ENCODE data around the gene TPT1.
"Not testable (repeated sequence)": the region's sequence is repeated elsewhere in the genome, so short reads cannot be mapped to it uniquely, and the experiment has no call there.

Gene TPT1

GRCh38 chr13:45341034-45341798, at the start of gene TPT1:
Gene TPT1, minus strand, starts transcription at chr13:45341183. Its CDS starts 114 bp downstream, at chr13:45341069.
- DNase-seq (ENCODE audit: low read depth), result peak; percentile 64

DNA sequence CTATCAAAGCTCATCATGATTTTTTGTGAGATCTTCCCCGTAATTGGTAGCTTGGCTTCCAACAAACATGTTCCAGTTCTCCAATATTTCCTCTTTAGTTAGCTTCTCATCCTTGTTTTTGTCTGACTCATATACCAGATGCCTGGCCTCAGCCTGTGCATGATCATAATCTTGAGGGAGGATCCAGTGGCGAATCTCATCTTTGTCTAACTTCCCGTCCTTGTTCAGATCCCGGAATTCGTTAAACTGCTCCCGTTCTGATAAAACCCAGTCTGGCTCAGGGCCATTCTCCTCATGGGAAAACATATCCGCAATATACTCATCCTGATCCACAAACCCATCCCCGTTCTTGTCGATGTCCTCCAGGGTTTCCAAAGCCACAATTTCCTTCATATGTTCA, 49.4 kb upstream of the TPT1 start:
- DNase-seq (ENCODE audit: low read depth), result not testable (repeated sequence)

DNA sequence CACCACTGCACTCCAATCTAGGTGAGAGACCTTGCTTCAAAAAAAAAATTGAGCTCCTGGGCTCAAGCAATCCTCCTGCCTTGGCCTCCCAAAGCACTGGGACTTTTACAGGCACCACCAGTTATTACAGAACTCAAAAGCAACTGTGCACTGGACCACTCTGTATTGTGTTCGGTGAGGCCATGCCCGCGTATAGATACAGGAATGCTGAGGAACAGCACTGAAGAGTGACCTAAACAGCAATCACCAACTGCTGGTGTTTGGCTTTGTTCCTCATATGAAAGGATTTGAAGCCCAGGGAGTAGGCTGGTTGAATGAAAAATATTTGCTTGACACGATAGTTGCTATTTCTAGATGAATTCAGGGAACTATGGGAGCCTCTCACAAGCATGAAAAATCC, 47.7 kb upstream of the TPT1 start:
- no peak for DNase-seq (ENCODE audit: low read depth)

- not testable (repeated sequence) for DNase-seq (ENCODE audit: low read depth)
These were observed 46.1 kb upstream of the TPT1 start for GRCh38 chr13:45386892-45387575.

DNA sequence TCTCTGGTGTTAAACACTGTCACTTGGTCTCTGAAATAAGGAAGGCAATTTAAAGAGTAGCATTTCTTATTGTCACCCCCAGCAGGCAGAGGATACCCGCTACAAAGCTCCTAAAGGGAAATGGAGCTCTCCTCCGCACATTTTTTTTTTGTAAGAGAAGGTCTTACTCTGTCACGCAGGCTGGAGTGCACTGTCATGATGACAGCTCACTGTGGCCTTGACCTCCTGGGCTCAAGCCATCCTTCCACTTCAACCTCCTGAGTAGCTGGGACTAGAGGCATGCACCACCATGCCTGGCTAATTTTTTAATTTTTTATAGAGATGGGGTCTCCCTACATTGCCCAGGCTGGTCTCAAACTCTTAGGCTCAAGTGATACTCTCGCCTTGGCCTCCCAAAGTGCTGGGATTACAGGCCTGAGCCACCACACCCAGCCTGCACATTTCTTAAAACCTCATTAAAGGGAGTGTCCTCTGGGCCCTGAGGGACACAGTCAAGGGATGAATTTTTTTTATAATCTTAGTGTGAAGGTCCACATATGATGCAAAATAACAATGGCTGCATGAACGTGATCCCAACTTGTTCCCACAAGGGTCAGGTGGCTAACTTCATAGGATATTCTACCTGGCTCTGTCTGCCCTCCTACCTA, 45.0 kb upstream of the TPT1 start:
- no peak for DNase-seq (ENCODE audit: low read depth)

GRCh38 chr13:45385320-45385719, 44.3 kb upstream of the TPT1 start:
- no peak for DNase-seq (ENCODE audit: low read depth)

DNA sequence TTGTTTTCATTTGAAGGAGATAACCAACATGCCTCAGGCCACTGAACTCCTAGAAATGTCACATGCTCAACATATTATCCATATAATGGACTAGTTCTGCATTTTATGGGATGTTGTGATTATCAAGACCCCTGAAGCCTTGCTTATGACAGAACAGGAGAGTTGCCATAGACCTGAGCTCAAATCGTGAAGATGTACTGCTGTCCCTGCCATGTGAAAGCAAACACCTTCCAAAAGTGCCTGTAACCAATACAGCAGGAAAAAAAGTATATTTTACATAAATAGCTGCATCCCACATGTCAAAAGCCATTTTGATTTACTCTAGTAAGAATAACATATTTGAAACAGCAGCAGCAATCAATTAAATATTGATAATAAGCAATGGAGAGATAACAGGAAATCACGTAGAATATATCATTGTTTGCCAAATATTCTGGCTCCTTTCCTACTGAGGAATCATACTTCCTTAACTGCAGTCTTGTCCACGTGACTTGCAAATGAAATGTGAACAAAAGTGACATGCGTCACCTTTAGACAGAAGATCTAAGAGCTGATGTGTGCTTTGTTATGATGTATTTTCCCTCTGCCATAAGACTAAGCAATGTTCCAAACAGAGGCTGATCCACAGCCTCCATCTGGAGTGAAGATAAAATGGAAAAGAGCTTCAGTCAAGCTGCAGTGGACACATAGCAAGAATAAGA, 43.6 kb upstream of the TPT1 start:
- no peak for DNase-seq (ENCODE audit: low read depth)

- DNase-seq (ENCODE audit: low read depth), result not testable (repeated sequence)
These were observed 41.8 kb upstream of the TPT1 start for GRCh38 chr13:45382739-45383138.

DNA sequence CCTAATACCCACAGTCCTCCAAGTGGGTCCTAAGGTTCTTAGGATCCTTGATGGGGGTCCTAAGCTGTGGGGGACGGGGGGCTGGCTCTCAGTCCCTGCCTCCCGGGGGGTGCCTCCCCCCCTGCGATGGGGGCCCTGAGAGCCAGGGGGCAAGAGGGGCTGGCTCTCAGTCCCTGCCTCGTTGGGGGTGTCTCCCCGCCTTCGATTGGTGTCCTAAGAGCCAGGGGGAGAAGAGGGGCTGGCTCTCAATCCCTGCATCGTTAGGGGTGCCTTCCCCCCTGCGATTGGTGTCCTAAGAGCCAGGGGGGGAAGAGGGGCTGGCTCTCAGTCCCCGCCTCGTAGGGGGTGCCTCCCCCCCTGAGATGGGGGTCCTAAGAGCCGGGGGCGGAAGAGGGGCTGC, 40.2 kb upstream of the TPT1 start:
- DNase-seq (ENCODE audit: low read depth), result no peak

GRCh38 chr13:45380708-45381107, 39.7 kb upstream of the TPT1 start:
- DNase-seq (ENCODE audit: low read depth), result not testable (repeated sequence)

- not testable (repeated sequence) for DNase-seq (ENCODE audit: low read depth)
These were observed 38.5 kb upstream of the TPT1 start for GRCh38 chr13:45379516-45379915.

DNA sequence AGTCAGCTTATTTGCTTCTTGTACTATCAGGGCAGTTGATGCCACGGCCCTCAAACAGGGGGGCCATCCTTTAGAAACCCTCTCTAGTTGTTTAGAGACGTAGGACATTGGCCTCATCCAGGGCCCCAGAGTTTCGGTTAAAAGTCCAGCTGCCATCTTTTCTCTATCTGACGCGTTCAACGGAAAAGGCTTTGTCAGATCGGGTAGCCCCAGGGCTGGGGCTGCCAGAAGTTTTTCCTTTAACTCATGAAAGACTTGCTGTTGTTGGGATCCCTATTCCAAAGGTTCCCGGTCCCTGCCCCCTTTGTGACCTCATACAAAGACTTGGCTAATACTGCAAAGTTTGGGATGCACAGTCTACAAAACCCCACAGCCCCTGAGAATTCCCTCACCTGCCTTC, 37.8 kb upstream of the TPT1 start:
- DNase-seq (ENCODE audit: low read depth), result not testable (repeated sequence)

DNA sequence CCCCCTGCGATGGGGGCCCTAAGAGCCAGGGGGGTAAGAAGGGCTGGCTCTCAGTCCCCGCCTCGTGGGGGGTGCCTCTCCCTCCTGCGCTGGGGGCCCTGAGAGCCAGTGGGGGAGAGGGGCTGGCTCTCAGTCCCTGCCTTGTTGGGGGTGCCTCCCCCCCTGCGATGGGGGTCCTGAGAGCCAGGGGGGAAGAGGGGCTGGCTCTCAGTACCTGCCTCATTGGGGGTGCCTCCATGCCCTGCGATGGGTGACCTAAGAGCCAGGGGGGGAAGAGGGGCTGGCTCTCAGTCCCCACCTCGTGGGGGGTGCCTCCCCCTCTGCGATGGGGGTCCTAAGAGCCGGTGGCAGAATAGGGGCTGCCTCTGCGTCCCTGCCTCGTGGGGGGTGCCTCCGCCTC, 36.3 kb upstream of the TPT1 start:
- DNase-seq (ENCODE audit: low read depth), result not testable (repeated sequence)

GRCh38 chr13:45376651-45377050, 35.7 kb upstream of the TPT1 start:
- DNase-seq (ENCODE audit: low read depth), result not testable (repeated sequence)

- DNase-seq (ENCODE audit: low read depth), result no peak
These were observed 33.9 kb upstream of the TPT1 start for GRCh38 chr13:45374917-45375316.

DNA sequence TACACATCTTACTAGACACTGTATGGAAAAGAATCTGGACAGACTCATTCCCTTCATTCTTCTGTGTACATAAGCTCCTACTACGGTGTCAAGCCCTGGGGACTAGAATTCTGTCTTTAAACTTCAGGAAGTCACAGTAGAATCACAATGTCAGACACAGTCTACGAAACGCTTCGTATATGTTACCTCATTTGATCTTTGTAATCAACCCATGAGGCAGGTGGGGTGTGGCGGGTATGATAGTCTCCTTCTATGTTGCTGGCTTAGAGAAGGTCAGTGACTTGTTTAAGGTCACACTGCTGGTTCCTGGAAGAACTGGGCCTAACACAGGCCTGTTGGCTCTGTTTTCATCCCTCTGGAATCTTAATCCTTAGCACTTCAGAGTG, 32.2 kb upstream of the TPT1 start:
- DNase-seq (ENCODE audit: low read depth), result no peak

DNA sequence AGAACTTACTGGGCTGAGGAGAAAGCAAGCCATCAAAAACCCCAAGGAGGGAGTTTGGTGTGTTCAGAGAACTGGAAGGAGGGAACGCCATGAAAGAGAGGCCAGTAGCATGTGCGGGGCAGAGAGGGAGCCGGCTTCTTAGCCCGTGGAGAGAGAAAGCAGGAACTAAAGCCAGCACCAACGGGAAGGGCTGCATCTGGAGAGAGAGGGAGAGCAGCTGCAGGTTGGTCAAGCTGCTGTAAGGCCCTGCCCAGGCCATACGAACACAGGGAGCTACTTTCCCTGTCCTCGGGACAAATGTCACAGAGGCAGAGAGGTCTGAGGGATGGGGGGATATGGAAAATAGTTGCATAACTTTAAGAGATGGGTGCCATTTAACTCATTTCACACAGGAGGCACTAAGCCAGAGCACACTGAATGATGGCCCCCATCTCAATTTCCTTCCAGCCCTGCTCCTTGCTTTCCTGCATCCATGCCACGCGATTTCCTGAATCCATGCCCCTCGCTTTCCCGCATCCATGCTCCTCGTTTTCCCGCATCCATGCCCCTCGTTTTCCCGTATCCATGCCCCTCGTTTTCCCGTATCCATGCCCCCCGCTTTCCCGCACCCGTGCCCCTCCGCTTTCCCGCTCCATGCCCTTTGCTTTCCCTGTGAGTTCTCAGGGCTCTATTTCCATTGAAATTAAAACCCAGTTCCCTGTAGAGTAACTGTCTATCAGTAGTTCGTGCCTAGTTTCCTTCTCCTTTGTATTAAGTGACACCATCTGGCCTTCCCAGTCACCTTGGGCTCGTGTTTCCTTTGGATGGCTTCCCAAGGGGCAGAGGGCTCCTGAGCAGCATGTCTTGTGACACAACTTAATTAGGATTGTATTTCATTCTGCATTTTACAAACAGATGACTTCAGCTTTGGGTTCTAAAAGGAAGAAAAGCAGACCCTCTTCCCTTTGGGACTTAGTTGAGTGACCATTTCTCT, 31.5 kb upstream of the TPT1 start:
- DNase-seq (ENCODE audit: low read depth), result no peak

GRCh38 chr13:45370922-45371406, 30.0 kb upstream of the TPT1 start:
- no peak for DNase-seq (ENCODE audit: low read depth)

- no peak for DNase-seq (ENCODE audit: low read depth)
These were observed 28.1 kb upstream of the TPT1 start for GRCh38 chr13:45369116-45369515.

- no peak for DNase-seq (ENCODE audit: low read depth)
These were observed 27.6 kb upstream of the TPT1 start for GRCh38 chr13:45368571-45368970.

DNA sequence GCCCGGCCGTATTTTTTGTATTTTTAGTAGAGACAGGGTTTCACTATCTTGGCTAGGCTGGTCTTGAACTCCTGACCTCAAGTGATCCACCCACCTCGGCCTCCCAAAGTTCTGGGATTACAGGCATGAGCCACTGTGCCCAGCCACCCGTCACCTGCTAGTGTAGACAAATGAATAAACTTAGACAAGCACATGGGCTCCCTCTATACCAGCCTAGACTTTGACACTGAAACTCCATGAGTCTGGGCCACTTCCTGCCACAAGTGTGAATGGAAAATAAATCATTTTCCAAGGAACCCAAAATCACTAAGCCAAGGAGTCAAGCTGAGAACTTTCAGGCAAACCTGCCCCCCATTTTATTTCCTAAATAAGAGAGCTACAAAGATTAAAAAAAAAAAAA, 27.0 kb upstream of the TPT1 start:
- DNase-seq (ENCODE audit: low read depth), result no peak

Data from HS-5 (cell line).